IPS-NIHi7 (cell line): ENCODE data around the gene SH3RF3.

ENCODE experiments used
- DNase-seq: peaks from one replicate; pipeline ENCODE4 v3.0.0; 2012; ENCODE audit warnings: mixed read lengths; ENCODE audit errors: extremely low spot score

SH3RF3 gene

GRCh38 chr2:109411640-109412325 is 282.8 kb downstream of the SH3RF3 start:
- no peak for DNase-seq

- peak; percentile 47 for DNase-seq
Measured at GRCh38 chr2:109415581-109416013, 286.6 kb downstream of the SH3RF3 start.

GRCh38 chr2:109417701-109418335 is 288.8 kb downstream of the SH3RF3 start:
- DNase-seq: no peak

DNA sequence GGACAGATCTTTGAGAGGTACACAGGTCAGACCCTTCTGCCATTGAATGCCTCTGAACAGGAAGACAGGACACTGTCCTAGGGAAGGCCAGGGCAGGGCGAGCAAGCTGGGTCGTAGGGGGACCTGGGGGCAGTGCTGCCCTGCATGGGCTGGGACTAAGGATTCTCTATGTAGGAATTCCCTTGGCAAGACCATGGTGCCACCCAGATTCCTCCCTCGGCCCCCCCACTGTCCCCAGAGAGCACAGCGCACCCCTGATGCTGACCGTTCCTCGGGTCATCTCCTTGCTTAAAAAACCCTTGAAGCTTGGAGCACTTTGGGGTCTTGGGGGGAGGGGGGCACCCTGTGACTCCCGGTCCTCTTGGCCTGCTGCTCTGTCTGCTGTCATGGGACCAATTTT is 289.7 kb downstream of the SH3RF3 start:
- no peak for DNase-seq

GRCh38 chr2:109419171-109419756 is 290.3 kb downstream of the SH3RF3 start:
- DNase-seq: no peak

GRCh38 chr2:109419960-109420370 is 291.0 kb downstream of the SH3RF3 start:
- no peak for DNase-seq

GRCh38 chr2:109421101-109421500 is 292.1 kb downstream of the SH3RF3 start:
- DNase-seq: no peak

GRCh38 chr2:109421642-109422041 is 292.6 kb downstream of the SH3RF3 start:
- no peak for DNase-seq

DNA sequence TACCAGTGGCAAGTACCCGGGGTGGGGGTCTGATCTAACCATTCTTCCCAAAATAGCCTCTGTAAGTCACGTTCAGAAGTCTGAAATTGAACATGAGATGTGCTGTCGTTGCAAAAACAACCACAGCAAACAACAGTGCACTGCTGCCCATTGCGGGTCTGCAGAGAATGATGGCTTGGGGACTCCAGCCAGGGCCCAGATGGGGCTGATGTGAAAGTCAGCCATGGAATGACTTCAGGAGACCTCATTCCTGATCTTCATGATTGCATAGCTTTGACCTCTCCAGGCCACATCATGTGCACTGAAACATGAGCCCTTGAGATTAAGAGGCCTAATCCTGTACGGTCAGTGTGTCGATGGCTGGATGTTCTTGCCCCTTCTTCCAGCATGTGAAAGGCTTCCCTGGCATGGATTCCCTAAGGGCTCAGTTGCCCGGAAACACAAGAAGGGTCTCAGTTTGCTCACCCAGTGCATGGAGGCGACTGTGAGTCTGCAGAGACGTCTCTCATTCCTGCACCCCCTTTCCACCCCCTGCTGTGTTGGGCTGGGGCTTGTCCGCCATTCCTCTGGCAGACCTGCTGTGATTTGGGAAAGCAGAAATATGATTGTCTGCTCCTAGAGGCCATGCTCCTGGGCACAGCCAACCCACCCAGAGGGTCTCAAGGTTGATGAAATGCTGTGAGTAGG is 293.2 kb downstream of the SH3RF3 start:
- DNase-seq: no peak

DNA sequence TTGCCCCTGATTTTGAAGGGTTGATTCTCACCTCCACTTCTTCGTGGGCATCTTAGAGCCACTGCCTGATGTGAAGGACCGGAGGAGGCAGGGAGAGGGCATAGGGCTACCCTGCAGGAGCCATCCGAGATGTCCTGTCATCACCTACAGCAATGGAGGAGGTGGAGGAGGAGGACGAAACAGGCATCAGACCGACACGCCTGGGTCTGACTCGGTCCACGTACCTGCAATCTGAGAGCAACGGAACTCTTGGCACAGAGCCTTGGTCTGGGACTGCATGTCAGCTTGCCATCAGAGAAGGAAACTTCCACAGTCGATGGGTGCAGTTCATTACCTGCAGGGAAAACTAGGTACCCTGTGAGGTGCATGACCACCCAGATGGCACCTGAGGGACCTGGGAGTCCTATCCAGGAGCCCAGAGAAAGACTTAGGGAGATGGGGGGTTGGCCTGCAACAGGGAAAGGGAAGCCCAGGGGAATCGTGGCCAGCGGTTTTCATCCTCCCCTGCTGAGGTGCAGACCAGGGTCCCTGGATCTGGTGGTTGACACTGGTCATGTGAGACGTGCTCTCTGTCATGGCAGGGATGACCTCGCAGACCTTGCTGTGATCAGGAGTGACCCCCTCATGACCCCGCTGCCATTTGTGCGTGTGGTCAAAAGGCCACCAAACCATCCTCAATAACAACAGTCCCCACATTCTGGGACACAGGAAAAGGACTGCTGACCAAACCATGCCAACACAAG is 293.9 kb downstream of the SH3RF3 start:
- DNase-seq: no peak

GRCh38 chr2:109423556-109424359 is 294.8 kb downstream of the SH3RF3 start:
- DNase-seq: peak; percentile 66

DNA sequence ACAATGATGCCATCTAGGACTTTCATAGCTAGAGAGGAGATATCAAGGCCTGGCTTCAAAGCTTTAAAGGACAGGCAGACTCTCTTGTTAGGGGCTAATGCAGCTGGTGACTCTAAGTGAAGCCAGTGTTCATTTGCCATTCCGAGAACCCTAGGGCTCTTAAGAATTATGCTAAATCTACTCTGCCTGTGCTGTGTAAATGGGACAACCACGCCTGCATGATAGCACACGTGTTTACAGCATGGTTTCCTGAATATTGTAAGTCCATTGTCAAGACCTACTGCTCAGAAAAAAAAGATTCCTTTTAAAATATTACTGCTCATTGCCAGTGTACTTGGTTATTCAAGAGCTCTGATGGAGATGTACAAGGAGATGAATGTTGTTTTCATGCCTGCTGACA is 296.4 kb downstream of the SH3RF3 start:
- DNase-seq: no peak

DNA sequence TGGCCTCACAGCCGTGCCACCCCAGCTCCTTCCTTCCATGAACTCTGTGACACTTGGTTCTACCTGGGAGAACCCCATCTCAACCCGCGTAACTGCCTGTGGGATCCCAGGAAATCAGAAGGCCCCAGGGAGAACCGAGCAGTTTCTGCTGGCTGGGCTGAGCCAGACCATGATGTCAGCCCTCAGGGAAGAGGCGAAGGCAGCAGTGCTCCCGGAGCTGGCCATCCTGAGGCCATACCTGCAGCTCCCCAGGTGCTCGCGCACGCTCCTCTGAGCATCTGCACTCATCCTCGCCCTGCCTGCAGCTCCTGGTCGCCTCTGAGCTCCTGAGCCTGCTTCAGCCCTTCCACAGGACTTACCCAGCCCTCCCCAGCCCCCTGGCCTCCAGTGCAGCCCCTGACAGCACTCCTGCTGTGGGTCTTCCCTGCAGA is 298.7 kb downstream of the SH3RF3 start:
- DNase-seq: no peak

DNA sequence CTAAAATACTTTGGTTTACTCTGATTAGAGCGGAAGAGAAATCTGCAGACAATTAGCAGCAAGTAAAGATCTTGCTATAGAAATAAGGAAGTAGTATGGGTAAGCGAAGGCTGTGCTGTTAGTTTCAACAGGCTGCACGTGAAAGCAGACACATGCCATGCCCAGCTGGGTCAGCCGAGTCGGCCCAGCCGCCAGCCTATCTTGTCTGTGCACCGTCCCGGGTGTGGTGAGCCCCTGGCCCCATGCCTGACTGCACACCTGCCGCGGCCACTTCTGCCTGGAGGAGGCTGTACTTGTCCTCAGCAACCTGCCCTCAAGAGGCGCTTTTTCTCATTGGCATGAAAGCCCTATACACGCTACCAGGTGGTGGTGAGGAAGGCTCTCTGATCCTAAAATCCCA is 299.3 kb downstream of the SH3RF3 start:
- DNase-seq: no peak

DNA sequence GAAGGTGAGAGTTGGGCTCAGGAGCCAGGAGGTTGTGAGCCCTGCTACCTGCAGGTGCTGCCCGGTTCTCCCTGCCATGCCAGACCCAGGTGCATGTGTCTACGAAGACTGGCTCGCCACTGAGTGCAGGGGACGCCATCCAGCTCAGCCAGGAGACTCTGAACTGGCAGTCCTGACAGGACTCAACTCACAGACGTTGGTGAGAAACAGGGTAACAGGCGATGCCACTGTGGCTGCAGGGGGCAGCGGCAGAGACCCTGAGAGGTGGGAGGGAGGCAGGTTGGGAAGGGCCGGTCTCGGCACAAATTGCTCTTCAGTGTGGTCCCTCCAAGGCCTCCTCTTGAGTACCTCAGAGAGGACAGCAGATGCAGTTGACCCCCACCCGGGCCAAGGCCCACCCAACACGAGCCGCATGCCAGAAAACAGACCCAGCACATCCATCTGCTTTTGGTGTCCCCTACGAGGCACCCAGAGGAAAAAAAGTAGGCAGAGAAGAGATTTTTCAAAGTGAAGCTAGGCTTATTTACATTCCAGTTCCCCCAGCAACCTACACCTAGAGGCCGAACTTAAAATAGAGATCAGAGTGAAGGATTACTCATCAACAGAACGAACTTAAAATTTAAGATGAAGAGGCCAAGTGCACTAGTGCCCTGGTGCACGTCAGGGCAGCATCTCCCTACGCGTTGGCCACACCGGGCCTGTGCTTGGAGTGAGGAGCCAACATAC is 300.0 kb downstream of the SH3RF3 start:
- no peak for DNase-seq

DNA sequence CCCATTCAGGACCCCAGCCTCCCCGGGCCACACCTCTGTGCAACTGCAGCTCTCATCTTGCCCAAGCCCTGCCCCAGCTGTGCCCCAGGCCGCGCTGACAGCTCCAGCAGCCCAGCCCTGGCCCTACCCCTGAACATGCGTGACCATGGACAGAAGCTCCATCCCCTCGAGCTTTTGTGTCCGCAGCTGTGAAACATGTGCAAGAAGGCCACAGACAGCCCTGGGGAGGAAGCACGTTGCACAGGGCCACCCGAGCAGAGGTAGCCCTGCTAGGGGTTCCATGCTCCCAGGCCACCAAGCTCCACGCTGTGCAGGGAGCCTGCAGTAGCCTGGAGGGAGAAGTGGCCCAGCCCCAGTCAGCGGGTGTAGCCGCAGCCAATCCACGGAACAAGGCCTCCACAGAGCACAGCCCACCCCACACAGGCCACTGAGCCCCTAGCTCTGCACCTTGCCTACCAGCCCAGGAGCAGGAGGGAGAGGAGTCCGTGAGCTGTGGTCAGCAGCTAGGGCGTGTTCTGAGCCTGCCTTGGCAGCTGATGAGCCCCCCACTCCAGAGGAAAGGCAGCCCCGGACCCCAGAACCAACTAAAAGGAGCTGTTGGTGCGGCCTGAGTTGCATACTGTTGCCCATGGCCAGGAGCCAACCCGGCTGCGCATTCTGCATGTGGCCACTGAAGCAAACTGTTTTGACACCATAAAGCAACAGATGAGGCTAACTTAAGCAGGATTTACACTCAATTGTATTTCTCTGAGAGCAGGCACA is 300.7 kb downstream of the SH3RF3 start:
- DNase-seq: no peak

DNA sequence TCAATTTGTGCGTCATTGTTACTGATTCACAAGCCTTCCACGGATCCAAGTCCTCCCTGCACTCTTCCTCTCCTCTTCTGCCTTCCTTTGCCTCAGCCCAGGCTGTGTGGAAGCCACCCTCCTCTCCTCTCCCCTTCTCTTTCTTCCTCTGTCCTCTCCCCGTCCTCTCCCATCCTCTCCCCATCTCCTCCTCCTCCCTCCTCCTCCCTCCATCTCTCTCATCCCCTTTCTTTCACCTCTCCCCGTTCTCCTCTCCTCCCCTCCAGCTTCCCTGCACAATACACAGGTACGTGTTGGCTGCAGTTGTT is 301.3 kb downstream of the SH3RF3 start:
- DNase-seq: no peak

GRCh38 chr2:109432421-109432820 is 303.4 kb downstream of the SH3RF3 start:
- no peak for DNase-seq

- DNase-seq: no peak
Measured at GRCh38 chr2:109433486-109433885, 304.5 kb downstream of the SH3RF3 start.

DNA sequence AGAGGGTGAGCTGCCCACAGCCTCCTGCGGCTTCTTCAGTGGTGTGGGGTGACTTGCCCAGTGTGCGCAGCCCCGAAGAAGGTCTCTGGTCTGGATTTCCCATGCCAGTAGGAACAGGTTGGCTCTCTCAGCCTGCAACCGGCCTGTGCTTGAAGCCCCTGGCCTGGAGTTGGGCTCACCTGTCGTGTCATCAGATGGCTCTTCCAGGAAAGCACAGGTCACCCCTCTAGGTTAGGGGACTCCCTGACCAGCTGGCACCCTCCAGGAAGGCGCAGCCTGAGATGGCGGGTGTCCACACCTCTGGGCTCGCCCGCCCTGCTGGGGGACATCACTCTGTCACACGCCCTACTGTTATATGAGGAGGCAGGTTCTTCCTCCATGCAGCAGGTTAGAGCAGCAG is 304.9 kb downstream of the SH3RF3 start:
- DNase-seq: no peak
